Stimulated activated CD4-positive, alpha-beta T cell treated with anti-CD3 and anti-CD28 coated beads, Interleukin-1b, Interleukin-23, amount 100 ng/mL, for 4 hours (primary cell): ENCODE measurements around the gene PHACTR3.

Source experiments
- DNase-seq, 2 donors: peaks; one replicate each; pipeline ENCODE4 v3.0.0-alpha.2; 2020; ENCODE audit warnings: low read depth in 2 of 2

PHACTR3 gene

GRCh38 chr20:59696476-59696875, 92.1 kb downstream of the PHACTR3 start:
- no peak for DNase-seq

GRCh38 chr20:59697068-59697467, 92.7 kb downstream of the PHACTR3 start:
- DNase-seq = no peak

- DNase-seq = no peak
These were observed 94.3 kb downstream of the PHACTR3 start for GRCh38 chr20:59698598-59698997.

DNA sequence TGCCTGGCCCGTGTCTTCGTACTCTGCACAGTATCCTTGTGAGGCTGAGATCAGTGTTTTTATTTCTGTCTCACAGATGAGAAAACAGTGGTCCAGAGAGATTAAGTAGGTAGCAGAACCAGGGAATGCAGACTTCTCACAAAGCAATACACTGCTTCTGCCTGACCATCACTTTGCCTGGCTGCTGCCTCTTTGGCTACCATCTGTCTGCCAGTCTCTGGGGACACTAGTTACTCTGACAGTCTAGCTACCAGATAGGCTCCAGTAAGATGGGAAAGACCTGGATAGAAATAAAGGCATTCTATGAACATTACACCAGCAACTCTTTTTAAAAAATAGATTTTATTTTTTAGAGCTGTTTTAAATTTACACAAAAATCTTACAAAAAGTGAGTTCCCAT, 96.9 kb downstream of the PHACTR3 start:
- DNase-seq = no peak

GRCh38 chr20:59703046-59703445, 98.7 kb downstream of the PHACTR3 start:
- DNase-seq = no peak

DNA sequence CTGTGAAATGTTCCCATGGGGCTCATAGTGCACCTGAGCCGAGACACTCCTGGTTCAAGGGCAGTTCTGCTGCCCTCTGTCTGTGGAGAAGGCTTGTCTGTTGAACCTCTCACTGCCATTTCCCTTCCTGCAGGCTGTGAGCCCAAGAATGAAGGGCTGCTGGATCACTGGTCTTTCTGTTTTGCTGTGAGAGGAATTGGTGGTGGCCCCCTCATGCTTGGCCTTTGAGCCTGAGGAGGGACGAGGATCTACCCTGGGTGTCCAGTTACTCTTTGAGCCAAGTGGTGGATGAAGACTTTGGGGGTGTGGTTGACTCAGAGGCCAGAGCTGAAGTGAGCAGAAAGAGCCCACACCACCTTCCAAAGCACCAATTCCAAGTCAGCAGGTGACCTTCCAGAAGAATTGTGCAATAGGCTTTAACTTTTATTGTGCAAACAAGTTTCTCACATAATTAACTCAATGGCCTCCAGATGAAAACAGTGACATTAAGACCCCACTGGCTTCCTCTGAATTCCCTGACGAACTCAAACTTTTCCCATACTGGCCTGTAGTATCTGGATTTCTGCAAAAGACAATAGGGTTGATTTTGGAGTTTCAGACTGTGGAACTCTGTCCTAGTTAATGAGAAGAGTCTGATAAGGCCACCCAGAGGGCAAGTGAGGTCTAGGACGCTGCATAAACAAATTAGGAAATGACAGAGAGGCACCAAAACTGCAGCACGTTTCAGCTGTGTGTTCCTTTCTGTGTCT, 101.5 kb downstream of the PHACTR3 start:
- no peak for DNase-seq

DNA sequence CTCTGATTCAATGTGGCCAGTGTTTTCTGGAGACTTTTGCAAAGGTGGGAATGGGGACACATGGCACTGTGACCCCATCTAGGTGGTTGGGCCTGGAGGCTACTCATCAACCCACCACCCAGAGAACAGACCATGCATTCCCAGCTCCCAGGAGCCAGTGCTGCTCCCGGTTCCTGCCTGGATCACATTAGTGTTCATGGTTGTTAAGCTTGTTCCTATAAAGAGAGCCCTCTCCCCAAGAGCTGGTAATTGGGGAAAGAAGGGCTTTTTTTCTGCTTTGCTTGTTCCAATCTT, 102.0 kb downstream of the PHACTR3 start:
- DNase-seq = no peak

DNA sequence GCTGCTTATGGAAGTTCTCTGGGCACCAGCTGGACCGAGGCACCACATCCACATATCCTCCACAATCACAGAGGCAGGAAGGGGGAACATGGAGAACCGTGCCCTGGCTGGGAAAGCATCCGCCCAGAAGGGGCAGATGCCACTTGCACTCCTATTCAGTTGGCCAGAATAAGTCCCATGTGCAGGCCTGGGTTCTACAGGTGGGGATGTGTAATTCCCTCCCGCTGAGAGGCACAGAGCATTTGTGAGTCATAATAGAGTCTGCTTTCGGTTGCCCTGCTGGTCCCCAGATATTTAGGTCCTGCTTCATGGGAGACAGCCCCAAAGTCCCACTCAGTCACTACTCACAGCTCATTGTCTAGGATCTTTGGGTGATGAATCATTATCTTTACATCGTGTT, 104.0 kb downstream of the PHACTR3 start:
- DNase-seq = no peak

DNA sequence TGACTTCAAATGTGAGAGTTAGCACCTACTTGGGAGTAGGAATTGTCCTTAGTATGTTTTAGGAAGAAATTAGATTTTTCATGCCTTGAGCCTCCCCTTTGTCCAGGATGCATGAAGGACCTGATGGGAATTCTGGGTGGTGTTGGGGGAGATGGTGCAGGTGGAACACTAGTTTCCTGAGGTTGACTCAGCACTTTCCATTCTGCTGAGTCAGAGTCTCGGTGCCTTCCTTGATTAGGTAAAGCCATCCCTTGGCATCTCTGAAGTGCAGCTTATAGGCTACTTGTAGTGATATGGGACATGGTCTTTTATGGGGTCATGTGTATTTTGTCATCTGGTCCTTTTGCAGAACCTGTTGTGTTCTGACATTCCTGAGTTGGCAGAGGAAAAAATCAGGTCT, 105.3 kb downstream of the PHACTR3 start:
- DNase-seq = no peak

- DNase-seq = no peak
These were observed 113.7 kb downstream of the PHACTR3 start for GRCh38 chr20:59718071-59718470.

- no peak for DNase-seq
These were observed 114.4 kb downstream of the PHACTR3 start for GRCh38 chr20:59718751-59719150.

- no peak for DNase-seq
These were observed 115.7 kb downstream of the PHACTR3 start for GRCh38 chr20:59720013-59720412.

DNA sequence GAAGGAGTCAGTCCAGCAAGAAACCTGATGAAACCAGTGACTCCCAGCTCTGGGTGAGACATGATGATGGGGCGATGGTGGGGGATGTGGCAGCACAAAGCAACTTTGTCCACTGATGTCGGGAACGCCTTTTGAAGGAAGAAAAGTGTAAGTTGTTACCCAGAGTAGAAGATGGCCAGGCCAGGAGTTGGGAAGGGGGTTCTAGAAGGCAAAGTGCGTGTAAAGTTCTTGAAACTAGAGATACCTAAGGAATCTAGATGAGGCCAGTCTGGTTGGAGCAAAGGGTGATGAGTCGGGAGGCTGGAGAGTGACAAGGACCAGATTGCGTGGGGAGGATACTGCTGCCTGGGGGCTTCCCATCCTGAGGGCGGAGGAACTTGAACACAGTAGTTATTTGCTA, 117.0 kb downstream of the PHACTR3 start:
- no peak for DNase-seq

- DNase-seq = no peak
These were observed 118.8 kb downstream of the PHACTR3 start for GRCh38 chr20:59723108-59723500.

DNA sequence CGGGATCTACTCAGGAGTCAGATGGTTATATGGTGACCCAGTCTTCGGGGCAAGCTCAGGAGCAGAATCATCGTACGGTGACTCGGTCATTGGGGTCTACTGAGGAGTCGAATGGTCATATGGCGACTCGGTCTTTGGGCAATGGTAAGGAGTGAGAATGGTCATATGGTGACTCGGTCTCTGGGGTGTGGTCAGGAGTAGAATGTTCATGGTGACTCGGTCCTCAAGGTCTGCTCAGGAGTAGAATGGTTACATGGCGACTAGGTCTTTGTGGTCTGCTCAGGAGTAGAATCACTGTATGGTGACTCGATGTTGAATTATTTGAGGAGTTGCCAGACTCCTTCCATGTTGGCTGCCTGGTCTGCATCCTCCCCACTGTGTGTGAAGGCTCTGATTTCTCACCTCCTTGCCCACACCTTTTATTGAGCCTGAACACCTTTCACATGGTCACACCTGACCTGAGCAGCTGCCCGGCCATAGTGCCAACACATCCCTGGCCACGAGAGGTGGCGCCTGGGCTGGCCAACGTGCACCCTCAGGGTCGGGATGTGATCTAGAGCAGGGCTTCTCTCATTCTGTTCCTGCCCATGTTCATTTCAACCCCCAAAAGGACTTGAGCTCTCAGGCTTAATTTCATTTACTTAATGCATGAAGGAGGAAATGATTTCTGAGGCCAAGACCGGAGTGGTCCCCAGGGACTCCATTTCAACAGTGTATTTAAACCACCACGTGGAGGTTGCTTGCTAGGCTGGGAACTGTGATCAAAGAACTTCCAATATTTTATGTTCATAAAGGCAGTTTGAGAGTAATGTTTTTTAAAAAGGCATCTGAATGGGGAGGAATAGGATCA, 119.5 kb downstream of the PHACTR3 start:
- no peak for DNase-seq

GRCh38 chr20:59724457-59725366, 120.4 kb downstream of the PHACTR3 start:
- no peak for DNase-seq

- no peak for DNase-seq
These were observed 121.3 kb downstream of the PHACTR3 start for GRCh38 chr20:59725476-59726280.

- no peak for DNase-seq
These were observed 121.9 kb downstream of the PHACTR3 start for GRCh38 chr20:59726281-59726595.

GRCh38 chr20:59728722-59729430, 124.5 kb downstream of the PHACTR3 start:
- no peak for DNase-seq

GRCh38 chr20:59729506-59729905, 125.2 kb downstream of the PHACTR3 start:
- no peak for DNase-seq

DNA sequence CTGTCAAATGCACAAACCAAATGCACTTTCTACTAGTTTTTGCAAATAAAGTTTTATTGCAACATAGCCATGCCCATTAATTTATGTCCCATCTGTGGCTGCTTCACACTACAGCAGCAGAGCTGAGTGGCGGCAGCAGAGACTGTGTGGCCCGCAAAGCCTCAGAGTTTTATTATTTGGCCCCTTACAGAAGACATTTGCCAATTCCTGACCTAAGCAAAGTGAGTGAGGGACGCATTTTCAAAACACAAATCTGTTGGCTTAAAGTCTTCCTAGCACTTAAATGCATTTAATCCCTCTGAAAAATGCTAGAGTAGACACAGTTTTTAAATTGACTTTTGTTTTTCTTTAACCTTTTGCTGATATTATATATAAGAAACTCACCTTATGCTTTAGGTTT, 126.4 kb downstream of the PHACTR3 start:
- DNase-seq = no peak
